Measurements from ENCODE around the gene TTC29.

DNA sequence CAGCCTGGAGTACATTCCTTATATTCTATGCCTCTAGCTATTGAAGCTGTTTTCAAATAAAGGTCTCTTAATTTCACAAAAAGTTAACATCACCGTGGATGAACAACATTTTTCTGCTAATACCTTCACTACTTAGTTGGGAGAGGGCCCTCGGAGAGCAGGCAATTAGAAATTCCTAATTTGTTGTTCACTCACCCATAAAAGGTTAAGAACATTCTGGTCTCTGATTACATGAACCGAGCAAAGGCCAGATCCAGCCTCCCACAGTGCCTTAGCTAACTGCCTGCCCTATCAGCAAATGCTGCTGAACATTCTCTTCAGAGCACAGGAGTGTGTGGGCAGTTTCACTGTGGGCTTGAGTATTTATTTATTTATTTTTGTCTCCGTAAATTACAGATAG lies 36.0 kb upstream of the TTC29 start:
- TF ChIP-seq, protein P1, sequence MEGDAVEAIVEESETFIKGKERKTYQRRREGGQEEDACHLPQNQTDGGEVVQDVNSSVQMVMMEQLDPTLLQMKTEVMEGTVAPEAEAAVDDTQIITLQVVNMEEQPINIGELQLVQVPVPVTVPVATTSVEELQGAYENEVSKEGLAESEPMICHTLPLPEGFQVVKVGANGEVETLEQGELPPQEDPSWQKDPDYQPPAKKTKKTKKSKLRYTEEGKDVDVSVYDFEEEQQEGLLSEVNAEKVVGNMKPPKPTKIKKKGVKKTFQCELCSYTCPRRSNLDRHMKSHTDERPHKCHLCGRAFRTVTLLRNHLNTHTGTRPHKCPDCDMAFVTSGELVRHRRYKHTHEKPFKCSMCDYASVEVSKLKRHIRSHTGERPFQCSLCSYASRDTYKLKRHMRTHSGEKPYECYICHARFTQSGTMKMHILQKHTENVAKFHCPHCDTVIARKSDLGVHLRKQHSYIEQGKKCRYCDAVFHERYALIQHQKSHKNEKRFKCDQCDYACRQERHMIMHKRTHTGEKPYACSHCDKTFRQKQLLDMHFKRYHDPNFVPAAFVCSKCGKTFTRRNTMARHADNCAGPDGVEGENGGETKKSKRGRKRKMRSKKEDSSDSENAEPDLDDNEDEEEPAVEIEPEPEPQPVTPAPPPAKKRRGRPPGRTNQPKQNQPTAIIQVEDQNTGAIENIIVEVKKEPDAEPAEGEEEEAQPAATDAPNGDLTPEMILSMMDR (IDR thresholded peaks at IDR 0.05; ENCODE audit: low read length), result no peak
- no peak for TF ChIP-seq EZH2phosphoT487 (IDR thresholded peaks at IDR 0.05; ENCODE audit: low read length)
- no peak for TF ChIP-seq EZH2 (optimal IDR thresholded peaks at IDR 0.05; ENCODE audit: low read depth, low read length)

Data from MM.1S (cell line).